ENCODE measurements around the gene MYO3B. TPM values are rescaled to one million over a fixed set of nuclear protein-coding genes. Genes with fewer than 3 reads are reported as not detected.

The MYO3B gene
- total RNA-seq, 2 experiments from 2014 or later = 0.05 to 0.23 TPM

GRCh38 chr2:170147576-170147975, 30.4 kb upstream of the MYO3B start:
- CTCF ChIA-PET = no interaction called here
- Mint-ChIP-seq H3K27ac (no peak overlapping the region), H3K9me3 (ENCODE audit: insufficient read depth) (no peaks in the 10 kb centered on the region), H3K4me3 (no peak overlapping the region), H3K36me3 (ENCODE audit: low read depth) (no peaks in the 10 kb centered on the region), H3K27me3 (ENCODE audit: low read depth) (no peaks in the 10 kb centered on the region), H3K4me1 (ENCODE audit: low read depth) (no peaks in the 10 kb centered on the region)
- POLR2A ChIA-PET = no interaction called here
- DNase-seq (no peak), ATAC-seq (no peak)

GRCh38 chr2:170148161-170148560, 29.8 kb upstream of the MYO3B start:
- DNase-seq (no peak), ATAC-seq (no peak)
- Mint-ChIP-seq H3K27me3 (ENCODE audit: low read depth) (no peaks in the 10 kb centered on the region), H3K4me3 (no peak overlapping the region), H3K4me1 (ENCODE audit: low read depth) (no peaks in the 10 kb centered on the region), H3K27ac (no peak overlapping the region), H3K36me3 (ENCODE audit: low read depth) (no peaks in the 10 kb centered on the region), H3K9me3 (ENCODE audit: insufficient read depth) (no peaks in the 10 kb centered on the region)
- POLR2A ChIA-PET = no interaction called here
- CTCF ChIA-PET = no interaction called here

- no peaks in the 10 kb centered on the region for H3K9me3 Mint-ChIP-seq (ENCODE audit: insufficient read depth)
- H3K36me3 Mint-ChIP-seq (ENCODE audit: low read depth) = no peaks in the 10 kb centered on the region
- no peak for ATAC-seq
- H3K4me3 Mint-ChIP-seq = no peak overlapping the region
- no peak overlapping the region for H3K27ac Mint-ChIP-seq
- POLR2A ChIA-PET = no interaction called here
- no peak for DNase-seq
- no peaks in the 10 kb centered on the region for H3K4me1 Mint-ChIP-seq (ENCODE audit: low read depth)
- peaks cover 10% of the 10 kb centered on the region for H3K27me3 Mint-ChIP-seq (ENCODE audit: low read depth)
- CTCF ChIA-PET = interaction anchor here (1.4 kb wide), 1 partner anchor 20 kb away, joined by 4 read pairs; no protein-coding TSS in a partner anchor
Measured at GRCh38 chr2:170152421-170152820, 25.5 kb upstream of the MYO3B start.

- Mint-ChIP-seq H3K27me3 (ENCODE audit: low read depth) (peaks cover 13% of the 10 kb centered on the region), H3K4me1 (ENCODE audit: low read depth) (no peaks in the 10 kb centered on the region), H3K27ac (no peak overlapping the region), H3K4me3 (no peak overlapping the region), H3K36me3 (ENCODE audit: low read depth) (no peaks in the 10 kb centered on the region), H3K9me3 (ENCODE audit: insufficient read depth) (no peaks in the 10 kb centered on the region)
- no peak for ATAC-seq
- ChIA-PET CTCF (interaction anchor here (0.8 to 1.4 kb wide), 2 partner anchors 81 to 177 kb away, joined by 3 to 5 read pairs; no protein-coding TSS in a partner anchor), POLR2A (no interaction called here)
- DNase-seq = no peak
Measured at GRCh38 chr2:170155022-170155722, 22.8 kb upstream of the MYO3B start.

- peaks cover 13% of the 10 kb centered on the region for H3K27me3 Mint-ChIP-seq (ENCODE audit: low read depth)
- no peaks in the 10 kb centered on the region for H3K9me3 Mint-ChIP-seq (ENCODE audit: insufficient read depth)
- H3K4me1 Mint-ChIP-seq (ENCODE audit: low read depth) = no peaks in the 10 kb centered on the region
- ATAC-seq (no peak), DNase-seq (no peak)
- H3K36me3 Mint-ChIP-seq (ENCODE audit: low read depth) = no peaks in the 10 kb centered on the region
- ChIA-PET CTCF (interaction anchor here (0.8 to 1.4 kb wide), 2 partner anchors 80 to 177 kb away, joined by 3 to 5 read pairs; no protein-coding TSS in a partner anchor), POLR2A (no interaction called here)
- H3K4me3 Mint-ChIP-seq = no peak overlapping the region
- no peak overlapping the region for H3K27ac Mint-ChIP-seq
Measured at GRCh38 chr2:170155723-170156253, 22.2 kb upstream of the MYO3B start.

- H3K4me3 Mint-ChIP-seq = no peak overlapping the region
- H3K27ac Mint-ChIP-seq = no peak overlapping the region
- no peaks in the 10 kb centered on the region for H3K9me3 Mint-ChIP-seq (ENCODE audit: insufficient read depth)
- ATAC-seq (no peak), DNase-seq (no peak)
- no peaks in the 10 kb centered on the region for H3K36me3 Mint-ChIP-seq (ENCODE audit: low read depth)
- POLR2A ChIA-PET = no interaction called here
- no peaks in the 10 kb centered on the region for H3K4me1 Mint-ChIP-seq (ENCODE audit: low read depth)
- CTCF ChIA-PET = no interaction called here
- H3K27me3 Mint-ChIP-seq (ENCODE audit: low read depth) = peaks cover 19% of the 10 kb centered on the region
Measured at GRCh38 chr2:170156592-170156991, 21.4 kb upstream of the MYO3B start.

- ChIA-PET POLR2A (no interaction called here), CTCF (no interaction called here)
- H3K4me1 Mint-ChIP-seq (ENCODE audit: low read depth) = no peaks in the 10 kb centered on the region
- no peak overlapping the region for H3K27ac Mint-ChIP-seq
- H3K9me3 Mint-ChIP-seq (ENCODE audit: insufficient read depth) = no peaks in the 10 kb centered on the region
- no peaks in the 10 kb centered on the region for H3K36me3 Mint-ChIP-seq (ENCODE audit: low read depth)
- DNase-seq (no peak), ATAC-seq (no peak)
- peaks cover 19% of the 10 kb centered on the region for H3K27me3 Mint-ChIP-seq (ENCODE audit: low read depth)
- no peak overlapping the region for H3K4me3 Mint-ChIP-seq
Measured at GRCh38 chr2:170157025-170157684, 20.8 kb upstream of the MYO3B start.

- peaks cover 19% of the 10 kb centered on the region for H3K27me3 Mint-ChIP-seq (ENCODE audit: low read depth)
- ChIA-PET CTCF (no interaction called here), POLR2A (no interaction called here)
- H3K4me1 Mint-ChIP-seq (ENCODE audit: low read depth) = no peaks in the 10 kb centered on the region
- DNase-seq = no peak
- H3K4me3 Mint-ChIP-seq = no peak overlapping the region
- H3K36me3 Mint-ChIP-seq (ENCODE audit: low read depth) = no peaks in the 10 kb centered on the region
- ATAC-seq = no peak
- H3K9me3 Mint-ChIP-seq (ENCODE audit: insufficient read depth) = no peaks in the 10 kb centered on the region
- no peak overlapping the region for H3K27ac Mint-ChIP-seq
Measured at GRCh38 chr2:170159060-170159459, 18.9 kb upstream of the MYO3B start.

GRCh38 chr2:170161516-170162270, 16.3 kb upstream of the MYO3B start:
- no peaks in the 10 kb centered on the region for H3K9me3 Mint-ChIP-seq (ENCODE audit: insufficient read depth)
- H3K36me3 Mint-ChIP-seq (ENCODE audit: low read depth) = no peaks in the 10 kb centered on the region
- ATAC-seq = no peak
- H3K27me3 Mint-ChIP-seq (ENCODE audit: low read depth) = peaks cover 13% of the 10 kb centered on the region
- no peak for DNase-seq
- H3K4me1 Mint-ChIP-seq (ENCODE audit: low read depth) = no peaks in the 10 kb centered on the region
- ChIA-PET CTCF (no interaction called here), POLR2A (no interaction called here)
- H3K4me3 Mint-ChIP-seq = no peak overlapping the region
- H3K27ac Mint-ChIP-seq = no peak overlapping the region

- ChIA-PET CTCF (no interaction called here), POLR2A (no interaction called here)
- Mint-ChIP-seq H3K36me3 (ENCODE audit: low read depth) (no peaks in the 10 kb centered on the region), H3K27ac (no peak overlapping the region), H3K4me3 (no peak overlapping the region), H3K27me3 (ENCODE audit: low read depth) (peaks cover 13% of the 10 kb centered on the region), H3K9me3 (ENCODE audit: insufficient read depth) (no peaks in the 10 kb centered on the region), H3K4me1 (ENCODE audit: low read depth) (no peaks in the 10 kb centered on the region)
- ATAC-seq (no peak), DNase-seq (no peak)
Measured at GRCh38 chr2:170162271-170162632, 15.7 kb upstream of the MYO3B start.

GRCh38 chr2:170163411-170164065, 14.4 kb upstream of the MYO3B start:
- ATAC-seq = no peak
- no peak overlapping the region for H3K27ac Mint-ChIP-seq
- CTCF ChIA-PET = no interaction called here

GRCh38 chr2:170165129-170165528, 12.8 kb upstream of the MYO3B start:
- POLR2A ChIA-PET = no interaction called here
- Mint-ChIP-seq H3K27ac (no peak overlapping the region), H3K4me3 (no peak overlapping the region), H3K4me1 (ENCODE audit: low read depth) (no peaks in the 10 kb centered on the region), H3K27me3 (ENCODE audit: low read depth) (peaks cover 11% of the 10 kb centered on the region), H3K36me3 (ENCODE audit: low read depth) (no peaks in the 10 kb centered on the region), H3K9me3 (ENCODE audit: insufficient read depth) (no peaks in the 10 kb centered on the region)
- no peak for ATAC-seq
- CTCF ChIA-PET = no interaction called here
- no peak for DNase-seq

More at GRCh38 chr2:170163411-170164065, 14.4 kb upstream of the MYO3B start:
- no peaks in the 10 kb centered on the region for H3K9me3 Mint-ChIP-seq (ENCODE audit: insufficient read depth)
- no peaks in the 10 kb centered on the region for H3K36me3 Mint-ChIP-seq (ENCODE audit: low read depth)
- DNase-seq = no peak
- H3K4me1 Mint-ChIP-seq (ENCODE audit: low read depth) = no peaks in the 10 kb centered on the region
- POLR2A ChIA-PET = no interaction called here
- no peak overlapping the region for H3K4me3 Mint-ChIP-seq
- peaks cover 15% of the 10 kb centered on the region for H3K27me3 Mint-ChIP-seq (ENCODE audit: low read depth)

All from activated CD8-positive, alpha-beta T cell treated with anti-CD3 and anti-CD28 coated beads, Interleukin-2, amount 10 ng/mL, durations not matched to agents 7 days and 5 days (primary cell).